Neural cell (in vitro differentiated cells): ENCODE results near the gene TSR1. TPM values are rescaled to one million over a fixed set of nuclear protein-coding genes. Genes with fewer than 3 reads are reported as not detected.

Experiments
- H2AFZ ChIP-seq: fragments of 200-600, 300-800 bp; sonication (generic), shearing (Covaris generic); 2 replicates; pipeline ENCODE4 v1.6.0; 2014; ENCODE audit warnings: low read depth, mild to moderate bottlenecking, antibody characterized with exemption, low read length, moderate library complexity
- H3F3A ChIP-seq: fragments of 200-600 bp; shearing (Covaris generic); 2 replicates; pipeline ENCODE4 v1.6.1; 2016; ENCODE audit warnings: mild to moderate bottlenecking, moderate library complexity, mixed read lengths, antibody characterized with exemption, low read length; ENCODE audit not compliant: insufficient read depth, poor library complexity, severe bottlenecking
- H3K27ac ChIP-seq: fragments of 200-600, 300-800 bp; sonication (generic), shearing (Covaris generic); 2 replicates; pipeline ENCODE4 v1.5.1; 2014; ENCODE audit warnings: mild to moderate bottlenecking, low read length, moderate library complexity
- H3K27me3 ChIP-seq: fragments of 300-800, 200-600 bp; sonication (generic), shearing (Covaris generic); 2 replicates; pipeline ENCODE4 v1.6.0; 2014; ENCODE audit warnings: mild to moderate bottlenecking, low read depth, low read length, moderate library complexity; ENCODE audit not compliant: insufficient read depth
- H3K36me3 ChIP-seq: fragments of 300-800, 200-600 bp; sonication (generic), shearing (Covaris generic); 2 replicates; pipeline ENCODE4 v1.5.1; 2014; ENCODE audit warnings: mild to moderate bottlenecking, antibody characterized with exemption, low read length, moderate library complexity; ENCODE audit not compliant: insufficient read depth
- H3K4me2 ChIP-seq: fragments of 300-800, 200-600 bp; sonication (generic), shearing (Covaris generic); 2 replicates; pipeline ENCODE4 v1.6.0; 2014; ENCODE audit warnings: mild to moderate bottlenecking, low read length
- H3K4me3 ChIP-seq: fragments of 300-800, 200-600 bp; sonication (generic), shearing (Covaris generic); 2 replicates; pipeline ENCODE4 v1.5.1; 2014; ENCODE audit warnings: mild to moderate bottlenecking, low read length, moderate library complexity
- H3K79me2 ChIP-seq: fragments of 200-600 bp; shearing (Covaris generic); replicated peaks from 2 replicates; pipeline ENCODE4 v1.6.0; 2014; ENCODE audit warnings: mild to moderate bottlenecking, low read length, moderate library complexity; ENCODE audit not compliant: insufficient read depth
- H3K9ac ChIP-seq: fragments of 300-800, 200-600 bp; sonication (generic), shearing (Covaris generic); 2 replicates; pipeline ENCODE4 v1.6.1; 2016; ENCODE audit warnings: mild to moderate bottlenecking, low read length, mixed read lengths
- H3K9me2 ChIP-seq: fragments of 200-600 bp; shearing (Covaris generic); 2 replicates; pipeline ENCODE4 v1.6.1; 2016; ENCODE audit warnings: mild to moderate bottlenecking, low read length, mixed read lengths; ENCODE audit not compliant: insufficient read depth
- H3K9me3 ChIP-seq: fragments of 200-600, 300-800 bp; sonication (generic), shearing (Covaris generic); 2 replicates; pipeline ENCODE4 v1.6.1; 2016; ENCODE audit warnings: mild to moderate bottlenecking, mixed run types, low read length, moderate library complexity, mixed read lengths
- H4K20me1 ChIP-seq: fragments of 200-600 bp; shearing (Covaris generic); 2 replicates; pipeline ENCODE4 v1.6.1; 2016; ENCODE audit warnings: mild to moderate bottlenecking, mixed run types; ENCODE audit not compliant: insufficient read depth
- CTCF ChIP-seq: fragments of 450-650 bp; IDR thresholded peaks from 2 replicates; pipeline ENCODE4 v1.5.1; 2014; ENCODE audit warnings: antibody characterized with exemption, mild to moderate bottlenecking, moderate library complexity; ENCODE audit not compliant: poor library complexity, severe bottlenecking
- EP300 ChIP-seq: fragments of 450-650 bp; conservative IDR thresholded peaks from 2 replicates; pipeline ENCODE4 v1.6.1; 2014; ENCODE audit warnings: antibody characterized with exemption, mild to moderate bottlenecking, moderate library complexity; ENCODE audit not compliant: poor library complexity, severe bottlenecking
- EZH2 ChIP-seq: fragments of 200-600, 300-800 bp; shearing (Covaris generic), sonication (generic); IDR thresholded peaks from 2 replicates; pipeline ENCODE4 v1.6.1; 2014; ENCODE audit warnings: antibody characterized with exemption, low read length, borderline replicate concordance, mild to moderate bottlenecking; ENCODE audit not compliant: insufficient read depth, poor library complexity, severe bottlenecking
- MXI1 ChIP-seq: fragments of 450-650 bp; conservative IDR thresholded peaks from 2 replicates; pipeline ENCODE4 v1.6.1; 2014; ENCODE audit warnings: antibody characterized with exemption, mild to moderate bottlenecking; ENCODE audit not compliant: poor library complexity, severe bottlenecking
- POLR2AphosphoS5 ChIP-seq: IDR thresholded peaks from 2 replicates; pipeline ENCODE4 v1.6.1; 2012
- RAD21 ChIP-seq: fragments of 450-650 bp; conservative IDR thresholded peaks from 2 replicates; pipeline ENCODE4 v1.6.1; 2014; ENCODE audit warnings: antibody characterized with exemption, mild to moderate bottlenecking, moderate library complexity
- REST ChIP-seq: IDR thresholded peaks from 2 replicates; pipeline ENCODE4 v1.6.1; 2012; ENCODE audit warnings: borderline replicate concordance
- SMC3 ChIP-seq: fragments of 450-650 bp; conservative IDR thresholded peaks from 2 replicates; pipeline ENCODE4 v1.6.1; 2014; ENCODE audit warnings: antibody characterized with exemption, mild to moderate bottlenecking, moderate library complexity; ENCODE audit not compliant: poor library complexity
- TAF1 ChIP-seq: IDR thresholded peaks from 2 replicates; pipeline ENCODE4 v1.6.1; 2012; ENCODE audit warnings: low read depth
- polyA plus RNA-seq: library from polyadenylated mRNA; depleted of rRNA; stranded (reverse); fragments of >200 nt; gene quantifications from 2 replicates; pipeline ENCODE4 v1.2.3, GENCODE V29; 2014

The TSR1 gene
- polyA plus RNA-seq, 1 donor from 2014 or later = 31.8 TPM

GRCh38 chr17:2304931-2305330 lies 31.3 kb downstream of the TSR1 start:
- H3K4me2 ChIP-seq = no peak overlapping the region
- TF ChIP-seq SMC3 (no peak), TAF1 (no peak), POLR2AphosphoS5 (no peak), CTCF (no peak), MXI1 (no peak), EZH2 (no peak), REST (no peak), EP300 (no peak), RAD21 (no peak)
- no peak overlapping the region for H3K9ac ChIP-seq
- no peak overlapping the region for H3K27ac ChIP-seq
- no peaks in the 10 kb centered on the region for H3K9me2 ChIP-seq
- H3K9me3 ChIP-seq = no peaks in the 10 kb centered on the region
- H3F3A ChIP-seq = no peaks in the 10 kb centered on the region
- no peak overlapping the region for H2AFZ ChIP-seq
- no peaks in the 10 kb centered on the region for H3K27me3 ChIP-seq
- no peaks in the 10 kb centered on the region for H4K20me1 ChIP-seq
- peaks cover 30% of the 10 kb centered on the region for H3K79me2 ChIP-seq
- no peaks in the 10 kb centered on the region for H3K36me3 ChIP-seq
- no peak overlapping the region for H3K4me3 ChIP-seq

- Histone ChIP-seq H2AFZ (peak within 1 kb of the TSS; percentile 73), H3K36me3 (peaks cover 8% of the 10 kb centered on the region), H3F3A (no peaks in the 10 kb centered on the region), H3K79me2 (peaks cover 39% of the 10 kb centered on the region), H3K9ac (peak within 1 kb of the TSS; percentile 87), H3K4me2 (peak within 1 kb of the TSS; percentile 56), H4K20me1 (no peaks in the 10 kb centered on the region), H3K27me3 (no peaks in the 10 kb centered on the region), H3K9me2 (no peaks in the 10 kb centered on the region), H3K27ac (peak within 1 kb of the TSS; percentile 84), H3K9me3 (no peaks in the 10 kb centered on the region), H3K4me3 (peak within 1 kb of the TSS; percentile 98)
- TF ChIP-seq REST (no peak), EP300 (peak; percentile 46), TAF1 (no peak), SMC3 (peak; percentile 20), POLR2AphosphoS5 (peak; percentile 88), MXI1 (peak; percentile 72), RAD21 (no peak), EZH2 (no peak), CTCF (peak; percentile 16)
Observed at GRCh38 chr17:2303204-2304188, 32.8 kb downstream of the TSR1 start, which contains the start of the genes SMG6 and SRR. Gene SMG6 (minus strand): TSS chr17:2303785. CDS start chr17:2303720, 65 bp downstream. Gene SRR (plus strand): TSS chr17:2303950. CDS start chr17:2315561, 11,611 bp downstream.
